OCI-LY3 (cell line): ENCODE results near the gene ALDH9A1.
A peak's percentile ranks its signal among the peaks of the same experiment; 100 is the strongest.
"Not testable (repeated sequence)": the region's sequence is repeated elsewhere in the genome, so short reads cannot be mapped to it uniquely, and the experiment has no call there.

Source experiments
- H2AFZ ChIP-seq: fragments of 200-600, 300-600 bp; shearing (Covaris generic); 2 replicates; pipeline ENCODE4 v1.6.0; 2014; ENCODE audit warnings: antibody characterized with exemption, low read depth, low read length
- H3K27ac ChIP-seq: fragments of 200-600, 300-600 bp; sonication (generic); 2 replicates; pipeline ENCODE4 v1.5.1; 2014; ENCODE audit warnings: mild to moderate bottlenecking, low read length, moderate library complexity, mixed read lengths
- H3K27me3 ChIP-seq: fragments of 200-600, 300-600 bp; sonication (generic); 2 replicates; pipeline ENCODE4 v1.6.1; 2014; ENCODE audit warnings: low read depth, low read length, mixed read lengths
- H3K36me3 ChIP-seq: fragments of 200-600, 300-600 bp; sonication (generic); replicated peaks from 2 replicates; pipeline ENCODE3; 2014; ENCODE audit warnings: low read depth, low read length, mixed read lengths
- H3K4me1 ChIP-seq: fragments of 300-600, 200-600 bp; sonication (generic); 2 replicates; pipeline ENCODE4 v1.6.1; 2014; ENCODE audit warnings: low read length, mixed read lengths
- H3K4me2 ChIP-seq: fragments of 200-600, 300-600 bp; sonication (generic); 2 replicates; pipeline ENCODE4 v1.6.1; 2014; ENCODE audit warnings: low read length, mixed read lengths
- H3K4me3 ChIP-seq: fragments of 300-600, 200-600 bp; sonication (generic); 2 replicates; pipeline ENCODE4 v1.5.1; 2014; ENCODE audit warnings: antibody characterized with exemption, mild to moderate bottlenecking, low read length, moderate library complexity
- H3K79me2 ChIP-seq: fragments of 300-600, 200-600 bp; shearing (Covaris generic); 2 replicates; pipeline ENCODE4 v1.6.1; 2014; ENCODE audit warnings: mild to moderate bottlenecking, low read length, mixed read lengths
- H3K9ac ChIP-seq: fragments of 300-600, 200-600 bp; shearing (Covaris generic); 2 replicates; pipeline ENCODE4 v1.6.0; 2014; ENCODE audit warnings: mild to moderate bottlenecking, low read length, moderate library complexity
- H3K9me3 ChIP-seq: fragments of 200-600, 300-600 bp; shearing (Covaris generic); 2 replicates; pipeline ENCODE4 v1.6.1; 2014; ENCODE audit warnings: low read length, mixed read lengths; ENCODE audit not compliant: insufficient read depth
- H4K20me1 ChIP-seq: fragments of 200-600, 300-600 bp; sonication (generic); 2 replicates; pipeline ENCODE4 v1.6.1; 2016; ENCODE audit warnings: low read length, mixed read lengths; ENCODE audit not compliant: insufficient read depth
- CTCF ChIP-seq: fragments of 200-600, 300-600 bp; sonication (generic); IDR thresholded peaks from 2 replicates; pipeline ENCODE4 v1.5.1; 2014; ENCODE audit warnings: antibody characterized with exemption, low read length, low read depth
- EZH2phosphoT487 ChIP-seq: fragments of 200-600 bp; shearing (Covaris generic); IDR thresholded peaks from 2 replicates; pipeline ENCODE4 v1.6.1; 2018; ENCODE audit warnings: antibody characterized with exemption, mixed run types, low read depth

The ALDH9A1 gene

DNA sequence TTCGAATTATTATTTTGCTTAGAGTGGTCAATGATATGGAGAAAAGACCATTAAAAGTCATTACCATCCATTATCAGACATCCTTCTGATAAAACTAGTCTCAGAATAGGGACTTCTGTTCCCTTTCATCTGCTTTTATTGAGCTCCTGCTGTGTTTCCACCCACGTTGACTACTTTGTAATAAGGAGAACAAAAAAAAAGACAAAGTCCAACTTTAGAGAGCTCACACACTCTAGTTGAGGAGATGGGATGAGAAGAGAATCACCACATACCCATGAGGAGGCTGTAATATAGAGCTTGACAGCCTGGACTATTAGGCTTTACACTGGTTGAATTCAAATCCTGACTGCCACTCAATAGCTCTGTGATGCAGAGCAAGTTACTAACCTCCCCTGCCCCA lies 27.8 kb upstream of the ALDH9A1 start:
- H3K36me3 ChIP-seq: peaks cover 5% of the 10 kb centered on the region
- H2AFZ ChIP-seq: no peak overlapping the region
- TF ChIP-seq CTCF: no peak
- TF ChIP-seq EZH2phosphoT487: no peak
- no peaks in the 10 kb centered on the region for H3K9me3 ChIP-seq
- H3K4me1 ChIP-seq: no peaks in the 10 kb centered on the region
- H3K9ac ChIP-seq: no peak overlapping the region
- H4K20me1 ChIP-seq: no peaks in the 10 kb centered on the region
- no peak overlapping the region for H3K4me2 ChIP-seq
- no peak overlapping the region for H3K27ac ChIP-seq
- H3K79me2 ChIP-seq: no peaks in the 10 kb centered on the region
- no peaks in the 10 kb centered on the region for H3K27me3 ChIP-seq
- no peak overlapping the region for H3K4me3 ChIP-seq

GRCh38 chr1:165717918-165718515 lies 19.7 kb upstream of the ALDH9A1 start:
- no peak overlapping the region for H2AFZ ChIP-seq
- H4K20me1 ChIP-seq: no peaks in the 10 kb centered on the region
- H3K36me3 ChIP-seq: no peaks in the 10 kb centered on the region
- H3K79me2 ChIP-seq: no peaks in the 10 kb centered on the region
- no peak overlapping the region for H3K9ac ChIP-seq
- no peaks in the 10 kb centered on the region for H3K4me1 ChIP-seq
- TF ChIP-seq EZH2phosphoT487: no peak
- peak; percentile 97 for TF ChIP-seq CTCF
- no peaks in the 10 kb centered on the region for H3K27me3 ChIP-seq
- H3K4me2 ChIP-seq: no peak overlapping the region
- H3K9me3 ChIP-seq: no peaks in the 10 kb centered on the region
- H3K27ac ChIP-seq: no peak overlapping the region
- no peak overlapping the region for H3K4me3 ChIP-seq

DNA sequence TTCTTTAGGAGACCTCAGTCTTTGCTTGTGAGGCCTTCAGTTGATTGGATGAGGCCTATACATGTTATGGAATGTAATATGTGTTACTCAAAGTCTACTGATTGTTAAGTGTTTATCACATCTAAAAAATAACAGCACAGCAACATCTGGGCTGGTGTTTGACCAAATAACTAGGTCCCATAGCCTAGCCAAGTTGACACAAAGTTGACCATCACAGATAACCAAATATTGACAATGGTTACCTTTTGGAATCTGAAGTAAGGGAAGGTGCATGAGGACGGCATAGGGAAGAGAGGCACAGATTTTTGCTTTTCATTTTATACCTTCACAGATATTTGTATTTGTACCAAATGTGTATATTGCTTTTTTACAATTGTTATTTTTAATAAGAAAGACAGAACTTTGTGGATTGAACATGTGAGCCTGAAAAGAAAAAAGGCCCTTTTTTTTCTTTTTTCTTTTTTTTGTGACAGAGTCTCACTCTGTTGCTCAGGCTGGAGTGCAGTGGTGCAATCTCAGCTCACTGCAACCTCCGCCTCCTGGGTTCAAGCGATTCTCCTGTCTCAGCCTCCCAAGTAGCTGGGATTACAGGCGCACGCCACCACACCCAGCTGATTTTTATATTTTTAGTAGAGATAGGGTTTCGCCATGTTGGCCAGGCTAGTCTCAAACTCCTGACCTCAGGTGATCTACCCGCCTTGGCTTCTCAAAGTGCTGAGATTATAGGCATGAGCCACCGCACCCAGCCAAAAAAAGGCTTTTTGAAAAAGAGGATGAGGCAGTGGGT lies 18.1 kb upstream of the ALDH9A1 start:
- H2AFZ ChIP-seq, H3K9ac ChIP-seq, H3K27me3 ChIP-seq, H3K4me3 ChIP-seq, H3K79me2 ChIP-seq, H3K36me3 ChIP-seq, H3K9me3 ChIP-seq, H4K20me1 ChIP-seq, H3K4me2 ChIP-seq, H3K4me1 ChIP-seq, H3K27ac ChIP-seq: not testable (repeated sequence)

DNA sequence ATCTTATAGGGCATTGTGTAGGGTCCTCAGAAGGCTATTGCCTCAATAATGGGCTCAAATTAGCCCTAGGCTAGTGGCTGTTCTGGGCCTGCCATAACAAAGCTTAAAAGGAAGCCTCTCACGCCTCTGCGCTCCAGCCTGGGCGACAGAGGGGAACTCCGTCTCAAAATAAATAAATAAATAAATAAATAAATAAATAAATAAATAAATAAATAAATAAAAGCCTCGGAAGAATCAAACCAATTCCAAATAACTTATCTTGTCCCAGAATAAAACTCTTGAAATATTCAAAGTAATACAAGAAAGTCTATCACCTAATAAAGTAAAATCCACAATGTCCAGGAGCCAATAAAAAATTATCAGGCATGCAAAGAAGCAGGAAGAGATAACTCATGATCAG lies 14.4 kb upstream of the ALDH9A1 start:
- Histone ChIP-seq H3K9me3 (no peaks in the 10 kb centered on the region), H3K36me3 (no peaks in the 10 kb centered on the region), H3K9ac (no peak overlapping the region), H3K4me2 (no peak overlapping the region), H3K27me3 (peaks cover 13% of the 10 kb centered on the region), H3K4me3 (no peak overlapping the region), H4K20me1 (no peaks in the 10 kb centered on the region), H3K79me2 (no peaks in the 10 kb centered on the region), H3K27ac (no peak overlapping the region), H2AFZ (no peak overlapping the region), H3K4me1 (peaks cover 9% of the 10 kb centered on the region; the same call in 1 of the 2 replicates)
- TF ChIP-seq CTCF (no peak), EZH2phosphoT487 (no peak)
